ENCODE measurements around the gene RNF31. TPM values are rescaled to one million over a fixed set of nuclear protein-coding genes. Genes with fewer than 3 reads are reported as not detected.
A peak's percentile ranks its signal among the peaks of the same experiment; 100 is the strongest.

The RNF31 gene
- total and polyA plus RNA-seq, 2 of the 13 experiments (the other 11 are each of a cell fraction or from before 2014, with no cell fraction given): 48.2 to 86.8 TPM

GRCh38 chr14:24114532-24115421 is 32.5 kb upstream of the RNF31 start, which contains the start of the genes DCAF11 and NRL (continued):
- TF ChIP-seq TEF (CRISPR knock-in tag; IDR thresholded peaks at IDR 0.05) (peak; percentile 60; the same call in 1 of the 2 replicates), ZKSCAN1 (IDR thresholded peaks at IDR 0.05; ENCODE audit: low read length) (no peak), ZSCAN20 (CRISPR knock-in tag; IDR thresholded peaks at IDR 0.05; ENCODE audit: borderline replicate concordance) (no peak), RARA (CRISPR knock-in tag; IDR thresholded peaks at IDR 0.05) (peak; percentile 67; the same call in 1 of the 2 replicates), MEIS1 (CRISPR knock-in tag; IDR thresholded peaks at IDR 0.05; ENCODE audit: borderline replicate concordance) (peak; percentile 99), ZBTB3 (CRISPR knock-in tag; IDR thresholded peaks at IDR 0.05; ENCODE audit: borderline replicate concordance, low read depth) (peak; percentile 87; the same call in 1 of the 2 replicates), KDM3A (CRISPR knock-in tag; IDR thresholded peaks at IDR 0.05; ENCODE audit: low read depth) (peak; percentile 87), HOXA7 (CRISPR knock-in tag; IDR thresholded peaks at IDR 0.05) (no peak), ZSCAN9 (CRISPR knock-in tag; IDR thresholded peaks at IDR 0.05; ENCODE audit: borderline replicate concordance) (peak; percentile 95), ZNF333 (CRISPR knock-in tag; IDR thresholded peaks at IDR 0.05; ENCODE audit: borderline replicate concordance) (peak; percentile 96; the same call in 1 of the 2 replicates), POGK (CRISPR knock-in tag; conservative IDR thresholded peaks at IDR 0.05) (peak; percentile 96; the same call in 1 of the 2 replicates), ATF3 (CRISPR knock-in tag; IDR thresholded peaks at IDR 0.05) (peak; percentile 83), ZNF232 (CRISPR knock-in tag; IDR thresholded peaks at IDR 0.05; ENCODE audit: borderline replicate concordance) (peak; percentile 91), ZNF142 (CRISPR knock-in tag; IDR thresholded peaks at IDR 0.05) (peak; percentile 94), ZNF691 (CRISPR knock-in tag; IDR thresholded peaks at IDR 0.05; ENCODE audit: borderline replicate concordance, low read depth) (peak; percentile 89), ZNF496 (CRISPR knock-in tag; IDR thresholded peaks at IDR 0.05; ENCODE audit: insufficient replicate concordance) (no peak)

Measured in HepG2 (cell line).